T-helper 2 cell (primary cell): ENCODE data around the gene DNAJC10.
"Not testable (repeated sequence)": the region's sequence is repeated elsewhere in the genome, so short reads cannot be mapped to it uniquely, and the experiment has no call there.

ENCODE experiments used
- DNase-seq, 5 experiments: peaks; one replicate each; pipeline versions ENCODE4 v3.0.0 to v3.0.0-alpha.2; 2012 to 2022
- total RNA-seq, 2 donors: gene quantifications; one replicate each; lab custom pipeline; 2026; lab: John Stamatoyannopoulos, UW

The DNAJC10 gene, protein sequence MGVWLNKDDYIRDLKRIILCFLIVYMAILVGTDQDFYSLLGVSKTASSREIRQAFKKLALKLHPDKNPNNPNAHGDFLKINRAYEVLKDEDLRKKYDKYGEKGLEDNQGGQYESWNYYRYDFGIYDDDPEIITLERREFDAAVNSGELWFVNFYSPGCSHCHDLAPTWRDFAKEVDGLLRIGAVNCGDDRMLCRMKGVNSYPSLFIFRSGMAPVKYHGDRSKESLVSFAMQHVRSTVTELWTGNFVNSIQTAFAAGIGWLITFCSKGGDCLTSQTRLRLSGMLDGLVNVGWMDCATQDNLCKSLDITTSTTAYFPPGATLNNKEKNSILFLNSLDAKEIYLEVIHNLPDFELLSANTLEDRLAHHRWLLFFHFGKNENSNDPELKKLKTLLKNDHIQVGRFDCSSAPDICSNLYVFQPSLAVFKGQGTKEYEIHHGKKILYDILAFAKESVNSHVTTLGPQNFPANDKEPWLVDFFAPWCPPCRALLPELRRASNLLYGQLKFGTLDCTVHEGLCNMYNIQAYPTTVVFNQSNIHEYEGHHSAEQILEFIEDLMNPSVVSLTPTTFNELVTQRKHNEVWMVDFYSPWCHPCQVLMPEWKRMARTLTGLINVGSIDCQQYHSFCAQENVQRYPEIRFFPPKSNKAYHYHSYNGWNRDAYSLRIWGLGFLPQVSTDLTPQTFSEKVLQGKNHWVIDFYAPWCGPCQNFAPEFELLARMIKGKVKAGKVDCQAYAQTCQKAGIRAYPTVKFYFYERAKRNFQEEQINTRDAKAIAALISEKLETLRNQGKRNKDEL
- total RNA-seq: 68.3 to 87.7 reads per million in 2 donors

DNA sequence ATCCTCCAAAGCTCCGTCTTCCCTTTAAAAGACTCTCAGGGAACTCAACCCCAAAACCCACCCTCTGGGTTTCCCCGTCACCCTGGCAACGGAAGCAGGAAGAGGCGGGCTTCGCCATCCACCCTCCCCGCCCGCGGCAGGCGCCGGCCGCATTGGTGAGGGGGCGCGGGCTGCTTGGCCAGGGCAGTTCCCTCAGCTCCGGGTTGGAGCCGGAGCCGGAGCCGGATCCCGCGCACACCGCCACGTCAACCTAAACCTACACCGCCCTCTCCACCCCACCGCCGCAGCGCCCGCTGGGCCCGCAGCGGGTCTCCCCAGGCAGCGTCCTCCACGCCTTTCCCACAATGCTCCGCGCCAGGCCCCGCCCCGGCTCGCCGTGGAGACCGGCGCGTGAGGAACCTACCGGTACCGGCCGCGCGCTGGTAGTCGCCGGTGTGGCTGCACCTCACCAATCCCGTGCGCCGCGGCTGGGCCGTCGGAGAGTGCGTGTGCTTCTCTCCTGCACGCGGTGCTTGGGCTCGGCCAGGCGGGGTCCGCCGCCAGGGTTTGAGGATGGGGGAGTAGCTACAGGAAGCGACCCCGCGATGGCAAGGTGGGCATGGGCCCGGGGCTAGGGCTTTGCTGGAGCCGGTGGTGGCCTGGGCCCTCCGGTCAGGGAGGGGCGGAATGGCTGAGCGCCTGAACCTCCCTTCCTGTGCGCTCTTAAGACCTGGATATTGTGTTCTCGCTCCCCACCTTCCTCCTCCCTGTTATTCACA, at the start of gene DNAJC10:
TSS of gene DNAJC10 (plus strand) at position 366 of the 758 bp plus-strand sequence. CDS start 1,830 bp downstream, outside the sequence.
- peak; percentile 70 to 86 (median 82) for DNase-seq

DNA sequence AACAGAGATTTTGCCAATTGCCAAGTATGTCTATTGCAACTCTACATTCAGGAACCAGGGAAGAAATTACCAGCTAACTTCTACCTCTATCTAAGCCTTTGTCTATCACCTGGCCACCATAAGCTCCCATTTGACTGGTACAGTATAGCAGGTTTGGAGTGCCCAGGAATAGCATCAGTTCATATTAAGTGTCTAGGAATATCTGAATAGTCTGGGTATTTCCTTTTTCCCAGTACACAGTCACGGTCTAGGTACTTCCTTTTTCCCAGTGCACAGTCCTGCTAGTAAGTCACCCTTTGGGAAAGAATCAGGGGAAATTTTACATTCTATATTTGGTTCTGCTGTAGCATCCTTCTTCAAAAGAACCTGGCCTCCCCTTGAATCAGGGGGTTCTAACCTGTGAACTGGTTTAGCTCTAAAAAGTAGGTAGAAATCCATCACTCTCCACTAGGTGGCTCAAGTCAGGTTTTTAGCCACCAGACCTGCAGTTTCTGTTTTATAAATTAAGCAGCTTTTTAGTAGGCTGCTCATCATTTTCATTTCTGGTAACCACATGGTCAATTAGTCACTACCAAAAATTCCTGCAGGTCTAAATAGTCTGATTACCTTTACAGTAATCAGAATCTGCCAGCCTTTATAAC, 49.3 kb upstream of the DNAJC10 start:
- DNase-seq: peak in 1 of 5 experiments; percentile 40

DNA sequence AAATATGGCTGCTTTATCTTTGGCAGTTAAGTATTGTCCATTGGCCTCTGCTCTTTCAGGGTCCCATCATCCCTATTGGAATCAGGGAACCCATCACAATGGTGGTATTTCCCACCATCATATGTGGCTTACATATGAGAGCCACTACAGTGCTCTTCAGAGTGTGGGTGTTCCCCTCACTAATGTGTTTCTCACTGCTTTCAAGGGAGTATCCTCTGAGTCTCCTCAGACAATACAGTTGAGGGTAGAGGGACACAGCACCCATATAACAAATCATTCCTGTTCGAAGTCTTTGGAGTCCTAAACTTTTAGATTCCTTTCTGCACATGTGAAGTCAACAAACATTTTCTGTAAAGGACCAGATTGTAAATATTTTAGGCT, 48.8 kb upstream of the DNAJC10 start:
- no peak for DNase-seq

DNA sequence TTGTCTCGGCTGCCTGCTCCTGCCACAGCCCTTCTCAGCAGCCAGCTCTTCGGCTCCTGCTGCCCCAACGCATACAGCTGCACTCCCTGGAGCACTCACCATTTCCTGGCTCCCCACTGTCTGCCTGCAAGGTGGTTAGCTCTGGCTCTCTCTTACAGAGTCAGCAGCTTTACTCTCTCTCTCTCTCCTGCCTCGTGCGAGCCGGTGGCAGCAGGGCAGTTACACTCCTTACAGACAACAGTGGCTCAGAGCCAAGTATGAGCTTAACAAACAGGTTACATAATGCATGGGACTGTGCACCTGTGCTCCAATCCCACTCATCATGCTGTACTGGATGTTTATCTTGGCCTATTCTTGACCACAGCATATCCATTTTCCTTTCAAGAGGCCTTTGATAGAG, 47.4 kb upstream of the DNAJC10 start:
- DNase-seq: no peak

DNA sequence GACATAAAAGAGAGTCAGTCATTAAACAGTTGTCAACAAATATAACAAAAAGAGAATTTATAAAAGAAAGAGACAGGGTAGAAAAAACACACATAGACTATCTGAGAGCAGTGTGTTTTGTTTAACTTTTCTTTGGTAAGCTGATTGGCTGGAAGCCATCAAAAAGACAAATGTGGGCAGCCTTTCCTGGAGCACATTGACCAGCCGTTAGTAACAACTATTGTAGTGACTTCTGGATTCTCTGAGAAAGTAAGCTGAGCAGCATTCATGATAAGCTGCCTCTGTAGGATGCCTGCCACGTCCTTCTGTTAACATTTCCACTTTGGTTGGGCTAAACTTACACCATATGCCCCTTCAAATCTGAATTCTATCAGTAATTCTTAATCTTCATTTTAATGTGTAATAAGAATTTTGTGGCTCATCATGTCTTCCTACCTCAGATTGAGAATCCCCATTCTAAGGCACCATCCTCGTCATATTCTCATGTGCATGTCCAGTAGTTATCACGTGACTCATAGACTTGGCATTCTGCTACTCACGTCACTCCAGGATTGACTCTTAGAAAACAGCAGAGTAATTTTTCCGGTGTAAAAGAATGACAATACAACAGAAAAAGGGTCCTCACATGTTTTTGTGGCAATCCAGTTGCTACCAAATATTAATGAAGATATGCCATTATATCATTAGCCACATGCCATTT, 43.4 kb upstream of the DNAJC10 start:
- DNase-seq: no peak

DNA sequence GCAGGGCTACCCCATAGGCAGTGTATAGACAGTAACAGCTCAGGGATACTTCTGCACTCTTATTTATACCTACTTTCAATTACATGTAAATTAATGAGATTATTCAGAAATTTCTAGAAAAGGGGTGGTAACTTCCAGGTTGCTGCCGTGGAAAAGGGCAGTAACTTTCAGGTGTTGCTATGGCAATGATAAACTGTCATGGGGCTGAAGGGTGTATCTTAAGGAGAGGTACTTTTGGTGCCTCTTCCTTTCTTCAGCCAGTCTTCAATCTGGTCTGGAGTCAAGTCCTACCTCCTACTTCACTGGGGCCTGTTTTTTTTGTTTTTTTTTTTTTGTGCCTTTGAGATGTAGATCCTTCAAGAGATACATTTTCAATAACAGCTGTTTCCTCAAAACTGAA, 35.2 kb upstream of the DNAJC10 start:
- no peak for DNase-seq

DNA sequence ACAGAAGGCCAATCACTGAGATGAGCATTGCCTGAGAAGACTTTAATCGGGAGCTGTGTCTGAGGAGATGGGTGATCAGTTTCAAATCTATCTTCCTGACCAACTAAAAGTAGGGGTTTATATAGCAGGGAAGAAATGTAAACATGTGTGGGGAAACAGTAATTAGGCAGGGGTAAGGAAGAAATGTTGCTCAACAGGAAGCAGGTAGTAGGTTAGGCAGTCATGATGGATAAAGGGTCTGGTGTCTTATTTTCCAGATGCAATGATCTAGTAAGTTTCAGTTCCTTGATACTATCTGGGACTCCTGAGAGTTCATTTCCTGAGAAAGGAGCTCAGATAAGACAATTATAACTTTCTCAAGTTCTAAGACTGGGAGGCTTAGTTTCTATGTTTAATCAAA, 33.8 kb upstream of the DNAJC10 start:
- DNase-seq: no peak

DNA sequence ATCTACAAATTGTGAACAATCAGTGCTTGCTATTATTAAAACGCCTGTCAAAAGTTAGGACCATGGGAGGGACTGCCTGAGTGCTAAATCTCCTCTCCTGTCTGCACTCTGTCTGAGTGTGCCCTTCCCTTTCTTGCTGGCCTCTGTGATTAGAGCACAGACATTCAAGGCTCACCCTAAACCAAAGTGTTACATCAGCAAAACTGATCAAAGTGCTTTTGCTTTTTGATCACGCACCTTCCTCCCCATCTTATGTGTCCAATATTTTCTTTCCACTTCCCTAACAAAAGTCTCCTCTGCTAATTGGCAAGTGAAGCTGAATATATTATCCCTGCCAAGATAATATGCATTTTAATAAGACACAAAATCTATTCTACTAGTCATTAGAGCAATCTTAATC, 30.5 kb upstream of the DNAJC10 start:
- DNase-seq: no peak

DNA sequence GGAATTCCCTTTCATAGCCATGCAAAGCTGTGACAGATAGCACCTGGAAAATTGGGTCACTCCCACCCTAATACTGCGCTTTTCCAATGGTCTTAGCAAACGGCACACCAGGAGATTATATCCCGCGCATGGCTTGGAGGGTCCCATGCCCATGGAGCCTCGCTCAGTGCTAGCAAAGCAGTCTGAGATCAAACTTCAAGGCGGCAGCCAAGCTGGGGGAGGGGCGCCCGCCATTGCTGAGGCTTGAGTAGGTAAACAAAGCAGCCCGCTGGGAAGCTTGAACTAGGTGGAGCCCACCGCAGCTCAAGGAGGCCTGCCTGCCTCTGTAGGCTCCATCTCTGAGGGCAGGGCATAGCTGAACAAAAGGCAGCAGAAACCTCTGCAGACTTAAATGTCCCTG, 29.3 kb upstream of the DNAJC10 start:
- not testable (repeated sequence) for DNase-seq

DNA sequence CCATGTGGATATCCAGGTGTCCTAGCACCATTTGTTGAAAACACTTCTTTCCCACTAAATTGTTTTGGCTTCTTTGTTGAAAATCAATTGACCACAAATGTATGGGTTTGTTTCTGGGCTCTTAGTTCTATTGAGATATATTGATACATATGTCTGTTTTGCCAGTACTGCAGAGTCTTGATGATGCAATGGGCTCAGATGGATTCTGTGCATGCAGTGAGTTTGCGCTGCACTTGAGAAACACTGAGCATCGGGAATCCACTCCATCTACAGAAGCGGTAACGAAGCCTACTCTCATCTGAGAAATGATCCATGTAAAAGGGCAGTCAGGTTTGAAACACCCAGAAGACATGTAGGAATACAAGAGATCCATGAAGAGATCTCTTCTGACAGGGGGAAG, 21.9 kb upstream of the DNAJC10 start:
- no peak for DNase-seq

DNA sequence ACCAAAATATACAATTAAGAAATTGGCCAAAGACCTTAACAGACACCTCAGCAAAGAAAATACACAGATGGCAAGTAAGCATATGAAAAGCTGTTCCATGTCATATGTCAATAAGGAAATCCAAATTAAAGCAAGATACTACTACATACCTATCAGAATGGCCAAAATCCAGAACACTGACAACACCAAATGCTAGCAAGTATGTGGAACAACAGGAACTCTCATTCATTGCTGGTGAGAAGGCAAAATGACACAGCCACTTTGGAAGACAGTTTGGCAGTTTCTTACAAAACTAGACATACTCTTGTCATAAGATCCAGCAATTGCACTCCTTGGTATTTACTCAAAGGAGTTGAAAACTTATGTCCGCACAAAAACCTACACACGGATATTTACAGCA, 20.3 kb upstream of the DNAJC10 start:
- no peak for DNase-seq

DNA sequence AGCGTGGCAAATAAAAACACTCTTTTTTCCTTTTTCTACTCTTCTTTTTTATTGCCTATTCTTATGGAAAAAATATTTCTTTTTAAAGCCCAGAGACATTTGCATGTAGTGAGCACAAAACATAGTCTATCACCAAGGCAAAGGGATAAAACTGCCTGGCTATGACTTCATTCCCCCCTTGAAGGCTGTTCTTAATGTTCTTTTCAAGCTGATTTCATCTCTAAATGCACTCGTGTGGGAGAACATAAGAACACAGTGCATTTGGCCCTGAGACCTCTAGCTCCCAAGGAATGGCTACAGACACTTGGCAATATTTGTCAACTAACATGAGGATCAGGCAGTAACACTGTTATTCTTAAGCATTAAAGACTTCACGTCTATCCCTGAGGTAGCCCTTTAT, 17.4 kb upstream of the DNAJC10 start:
- DNase-seq: no peak

DNA sequence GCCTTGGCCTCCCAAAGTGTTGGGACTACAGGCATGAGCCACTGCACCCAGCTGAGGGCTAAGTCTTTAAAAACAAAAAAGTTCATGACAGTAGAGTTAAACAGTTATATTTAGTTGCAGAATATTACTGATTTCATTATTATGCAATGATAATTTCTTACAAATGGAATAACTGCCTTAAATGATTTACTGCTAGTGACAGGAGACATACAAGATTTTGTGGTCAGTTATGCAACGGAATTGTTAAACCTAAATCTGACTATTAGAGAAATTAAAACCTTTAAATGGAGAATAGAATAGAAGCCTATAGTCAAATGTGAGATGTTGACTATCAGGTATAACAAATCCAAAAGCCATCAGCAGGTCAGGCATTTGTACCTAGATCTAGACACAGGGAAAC, 10.3 kb upstream of the DNAJC10 start:
- DNase-seq: no peak

DNA sequence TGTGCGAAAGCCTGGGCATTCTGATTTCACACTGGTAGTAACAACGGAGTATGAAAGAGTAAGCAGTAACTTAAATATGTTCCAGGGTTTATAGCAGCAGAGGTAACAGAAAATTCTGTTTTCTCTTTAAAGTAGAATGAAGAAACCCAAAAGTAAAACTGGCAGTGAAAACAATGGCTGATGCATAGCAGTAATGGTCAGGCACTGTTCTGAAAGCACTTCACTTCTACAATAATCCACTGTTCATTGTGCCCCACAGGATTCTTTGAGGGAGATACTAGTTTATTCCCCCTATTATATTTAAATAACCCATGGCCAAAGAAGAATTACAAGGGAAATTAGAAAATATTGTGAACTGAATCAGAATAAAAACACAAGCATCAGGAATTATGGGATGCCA, 9.3 kb upstream of the DNAJC10 start:
- no peak for DNase-seq

DNA sequence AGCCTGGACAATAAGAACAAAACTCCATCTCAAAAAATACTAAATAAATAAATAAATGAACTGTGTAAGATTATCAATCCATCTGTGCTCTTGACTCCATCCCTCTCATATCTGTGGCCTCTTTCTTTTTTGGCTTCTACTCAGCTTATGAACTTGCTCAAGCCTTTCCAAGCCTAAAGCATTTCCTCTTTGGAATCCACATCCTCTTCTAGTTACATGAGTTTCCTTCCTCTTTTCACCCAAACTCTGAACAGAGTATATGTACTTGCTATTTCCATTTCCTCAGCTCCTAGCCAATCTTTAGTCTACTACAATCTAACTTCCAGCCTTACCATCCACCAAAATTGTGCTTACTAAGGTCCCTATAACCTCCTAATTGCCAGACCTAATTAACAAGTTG, 2.5 kb upstream of the DNAJC10 start:
- no peak for DNase-seq

DNA sequence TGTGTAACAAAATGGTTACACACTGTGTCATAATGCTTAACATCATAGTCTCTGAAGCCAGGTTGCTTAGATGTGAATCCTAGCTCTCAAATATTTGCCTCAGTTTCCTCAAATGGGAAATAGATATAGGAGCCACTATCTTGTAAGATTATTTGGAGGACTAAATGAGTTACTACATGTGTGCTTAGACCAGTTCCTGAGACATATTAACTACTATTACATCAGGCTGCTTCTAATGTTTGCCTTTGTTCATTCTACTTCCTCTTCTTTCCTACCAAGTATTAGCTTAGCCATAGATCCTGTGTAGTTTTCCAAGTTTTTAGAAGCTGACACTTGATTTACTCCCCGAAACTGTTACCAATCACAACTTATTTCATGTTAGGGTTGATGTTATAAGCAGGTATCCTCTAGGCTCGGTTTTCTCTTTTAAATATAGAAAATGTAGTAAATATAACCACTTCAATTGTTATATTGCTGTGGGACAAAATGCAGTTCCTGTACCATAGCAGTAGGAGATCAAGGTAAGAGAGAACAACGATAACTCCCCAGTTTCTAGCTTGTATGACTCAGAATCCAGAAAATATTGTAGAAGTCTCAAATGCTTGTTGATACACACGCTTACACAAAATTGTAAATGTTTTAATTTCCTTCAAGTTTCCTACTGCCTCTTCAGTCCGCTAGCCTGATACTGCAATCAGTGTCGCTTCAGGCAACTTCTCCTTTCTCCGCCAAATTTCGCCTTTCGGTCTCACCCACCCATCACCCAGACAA, 751 bp upstream of the DNAJC10 start:
- DNase-seq: no peak

DNA sequence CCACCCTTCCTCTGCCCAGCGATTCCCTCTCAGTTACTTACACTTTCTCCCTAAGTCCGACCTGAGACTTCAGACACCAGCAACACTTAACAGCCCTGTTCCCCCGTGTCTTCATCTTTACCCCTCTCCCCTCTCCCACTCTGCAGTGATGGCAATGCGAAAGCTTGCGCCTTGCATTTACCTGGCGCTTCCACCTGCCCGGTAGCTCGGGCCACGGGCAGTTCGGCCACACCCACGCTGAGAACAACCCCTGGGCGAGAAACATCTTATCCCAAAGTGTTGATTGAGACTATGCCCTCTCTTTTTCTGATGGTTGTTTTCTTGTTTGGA, 558 bp downstream of the DNAJC10 start:
- DNase-seq: peak in 1 of 5 experiments; percentile 1

DNA sequence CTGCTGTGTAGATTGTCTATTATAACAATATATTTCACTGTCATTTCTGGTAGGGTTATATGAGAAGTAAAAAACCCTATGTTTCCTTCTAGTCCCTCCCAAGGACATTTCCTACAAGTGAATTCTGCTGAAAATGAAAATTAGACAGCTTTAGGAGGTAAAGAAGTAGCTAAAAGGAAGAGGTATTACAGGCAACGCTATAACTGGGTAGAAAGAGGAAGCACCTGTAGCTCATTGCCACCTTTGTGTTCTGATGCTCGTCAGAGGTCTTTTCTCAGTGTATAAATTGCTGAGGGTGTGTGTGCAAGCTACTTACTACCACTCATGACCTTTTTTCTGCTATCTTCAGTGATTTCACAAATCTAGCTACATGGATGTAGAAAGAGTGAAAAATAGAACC, 1.4 kb downstream of the DNAJC10 start:
- DNase-seq: peak in 1 of 5 experiments; percentile 9

DNA sequence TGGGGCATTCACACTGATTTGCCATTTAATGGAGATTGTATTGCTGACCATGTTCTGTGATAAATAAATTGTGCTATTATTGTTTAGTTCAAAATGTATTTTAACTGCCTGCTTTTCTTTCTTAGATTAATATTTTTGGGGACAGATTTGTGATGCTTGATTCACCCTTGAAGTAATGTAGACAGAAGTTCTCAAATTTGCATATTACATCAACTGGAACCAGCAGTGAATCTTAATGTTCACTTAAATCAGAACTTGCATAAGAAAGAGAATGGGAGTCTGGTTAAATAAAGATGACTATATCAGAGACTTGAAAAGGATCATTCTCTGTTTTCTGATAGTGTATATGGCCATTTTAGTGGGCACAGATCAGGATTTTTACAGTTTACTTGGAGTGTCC, 1.8 kb downstream of the DNAJC10 start:
- no peak for DNase-seq

DNA sequence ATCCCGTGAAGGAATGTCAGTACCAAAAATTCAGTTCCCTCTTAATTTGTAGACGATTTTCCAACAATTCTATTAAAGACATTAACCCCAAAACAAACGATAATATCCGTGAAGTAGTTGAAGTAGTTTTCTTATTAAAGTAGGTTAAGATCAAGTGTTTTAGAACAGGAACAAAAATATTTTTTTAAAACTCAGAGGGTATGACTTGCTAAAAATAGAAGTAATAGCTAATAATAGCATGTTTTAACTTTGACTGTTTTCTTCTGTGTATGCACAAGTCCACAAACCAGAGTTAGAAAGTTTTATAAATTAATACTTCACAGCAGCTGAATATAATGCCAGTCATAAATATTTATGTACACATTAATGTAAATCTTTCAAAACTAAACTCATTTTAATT, 2.4 kb downstream of the DNAJC10 start:
- no peak for DNase-seq

DNA sequence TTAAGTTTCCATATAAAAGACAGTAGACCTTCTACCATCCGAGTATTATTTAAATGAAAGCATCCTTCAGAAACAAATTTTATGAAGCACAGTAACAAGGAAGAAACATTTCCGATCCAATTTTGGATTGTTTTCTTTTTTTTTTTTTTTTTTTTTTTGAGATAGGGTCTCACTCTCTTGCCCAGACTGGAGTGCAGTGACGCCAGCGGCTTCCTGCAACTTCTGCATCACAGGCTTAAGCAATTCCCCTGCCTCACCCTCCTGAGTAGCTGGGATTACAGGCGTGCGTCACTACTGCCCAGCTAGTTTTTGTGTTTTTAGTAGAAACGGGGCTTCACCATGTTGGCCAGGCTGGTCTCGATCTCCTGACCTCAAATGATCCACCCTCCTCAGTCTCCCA, 3.1 kb downstream of the DNAJC10 start:
- not testable (repeated sequence) for DNase-seq
